HG03045 (cell line): ENCODE data around the gene NMNAT2.
A peak's percentile ranks its signal among the peaks of the same experiment; 100 is the strongest.

Source experiments
- ATAC-seq: cut with Tn5 transposase; IDR thresholded peaks from one replicate; pipeline ENCODE4 v1.9.1; 2021; ENCODE audit warnings: mild to moderate bottlenecking, moderate library complexity; ENCODE audit not compliant: unreplicated experiment

Gene NMNAT2

GRCh38 chr1:183319606-183320005, 98.6 kb downstream of the NMNAT2 start:
- no peak for ATAC-seq

- ATAC-seq: no peak
These were observed 99.1 kb downstream of the NMNAT2 start for GRCh38 chr1:183319051-183319450.

- peak; percentile 82 for ATAC-seq
These were observed 99.7 kb downstream of the NMNAT2 start for GRCh38 chr1:183318433-183318832.

- ATAC-seq: no peak
These were observed 102.0 kb downstream of the NMNAT2 start for GRCh38 chr1:183315991-183316758.

- no peak for ATAC-seq
These were observed 105.1 kb downstream of the NMNAT2 start for GRCh38 chr1:183313063-183313462.

GRCh38 chr1:183310753-183311479, 107.3 kb downstream of the NMNAT2 start:
- no peak for ATAC-seq

GRCh38 chr1:183308719-183309118, 109.5 kb downstream of the NMNAT2 start:
- no peak for ATAC-seq

- no peak for ATAC-seq
These were observed 111.7 kb downstream of the NMNAT2 start for GRCh38 chr1:183306317-183307042.

GRCh38 chr1:183304440-183305107, 113.6 kb downstream of the NMNAT2 start:
- ATAC-seq: no peak

- ATAC-seq: no peak
These were observed 114.3 kb downstream of the NMNAT2 start for GRCh38 chr1:183303901-183304300.

GRCh38 chr1:183303323-183303645, 114.9 kb downstream of the NMNAT2 start:
- no peak for ATAC-seq

- ATAC-seq: no peak
These were observed 115.5 kb downstream of the NMNAT2 start for GRCh38 chr1:183302452-183303322.

- ATAC-seq: no peak
These were observed 116.9 kb downstream of the NMNAT2 start for GRCh38 chr1:183301239-183301638.

- no peak for ATAC-seq
These were observed 117.4 kb downstream of the NMNAT2 start for GRCh38 chr1:183300828-183301227.

- no peak for ATAC-seq
These were observed 117.8 kb downstream of the NMNAT2 start for GRCh38 chr1:183300395-183300794.

- ATAC-seq: no peak
These were observed 121.4 kb downstream of the NMNAT2 start for GRCh38 chr1:183296782-183297181.

- ATAC-seq: no peak
These were observed 122.7 kb downstream of the NMNAT2 start for GRCh38 chr1:183295521-183295920.

GRCh38 chr1:183293876-183294275, 124.3 kb downstream of the NMNAT2 start:
- no peak for ATAC-seq

- ATAC-seq: no peak
These were observed 124.9 kb downstream of the NMNAT2 start for GRCh38 chr1:183293241-183293640.

GRCh38 chr1:183291802-183292514, 126.2 kb downstream of the NMNAT2 start:
- no peak for ATAC-seq
